ENCODE data around the gene BTNL2. TPM values are rescaled to one million over a fixed set of nuclear protein-coding genes. Genes with fewer than 3 reads are reported as not detected.

Gene BTNL2
- polyA plus RNA-seq, 1 experiment, result not detected

DNA sequence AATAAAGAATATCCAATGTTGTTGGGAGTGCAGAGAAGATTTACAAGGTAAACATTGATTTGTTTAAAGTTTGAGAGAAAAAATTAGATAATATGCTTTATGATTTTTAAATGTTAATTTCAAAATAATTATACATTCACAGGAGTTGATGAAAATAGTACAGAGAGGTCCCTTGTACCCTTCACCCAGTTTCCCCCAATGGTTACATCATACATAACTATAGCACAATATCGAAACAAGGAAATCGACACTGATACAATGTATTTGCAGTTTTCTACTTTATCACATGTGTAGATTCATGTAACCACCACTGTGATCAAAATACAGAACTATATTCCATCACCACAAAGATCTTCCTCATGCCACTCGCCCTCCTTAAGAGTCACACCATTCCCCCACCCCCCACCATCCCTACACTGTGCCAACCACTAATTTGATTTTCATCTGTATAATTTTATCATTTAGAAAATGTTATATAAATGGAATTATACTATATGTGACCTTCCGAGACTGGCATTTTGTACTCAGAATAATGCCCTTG lies 21.0 kb upstream of the BTNL2 start:
- no peak for TF ChIP-seq CTCF (IDR thresholded peaks at IDR 0.05; ENCODE audit: insufficient read depth, low read depth, low read length)
- no peaks in the 10 kb centered on the region; the same call in 1 of the 2 replicates for H3K27me3 ChIP-seq (ENCODE audit: control insufficient read depth, insufficient read depth, low read length)
- POLR2A ChIA-PET, result no interaction called here
- DNase-seq (ENCODE audit: low read depth), result no peak
- CTCF ChIA-PET, result no interaction called here
- H3K36me3 ChIP-seq (ENCODE audit: control insufficient read depth, insufficient read depth, low read length), result no peaks in the 10 kb centered on the region
- H3K4me3 ChIP-seq (ENCODE audit: low read depth, low read length), result no peak overlapping the region

- no peaks in the 10 kb centered on the region; the same call in 1 of the 2 replicates for H3K27me3 ChIP-seq (ENCODE audit: control insufficient read depth, insufficient read depth, low read length)
- TF ChIP-seq CTCF (IDR thresholded peaks at IDR 0.05; ENCODE audit: insufficient read depth, low read depth, low read length), result no peak
- ChIA-PET POLR2A (no interaction called here), CTCF (interaction anchor here (5.7 kb wide), 1 partner anchor 14 kb away, joined by 36 read pairs; no protein-coding TSS in a partner anchor)
- no peaks in the 10 kb centered on the region for H3K36me3 ChIP-seq (ENCODE audit: control insufficient read depth, insufficient read depth, low read length)
- H3K4me3 ChIP-seq (ENCODE audit: low read depth, low read length), result no peak overlapping the region
- no peak for DNase-seq (ENCODE audit: low read depth)
These were observed 20.2 kb upstream of the BTNL2 start for GRCh38 chr6:32427218-32427617.

- no peaks in the 10 kb centered on the region; the same call in 1 of the 2 replicates for H3K27me3 ChIP-seq (ENCODE audit: control insufficient read depth, insufficient read depth, low read length)
- CTCF ChIA-PET, result interaction anchor here (0.6 to 5.7 kb wide), 2 partner anchors 13 to 444 kb away, joined by 3 to 36 read pairs; no protein-coding TSS in a partner anchor
- POLR2A ChIA-PET, result no interaction called here
- H3K36me3 ChIP-seq (ENCODE audit: control insufficient read depth, insufficient read depth, low read length), result no peaks in the 10 kb centered on the region
- H3K4me3 ChIP-seq (ENCODE audit: low read depth, low read length), result no peak overlapping the region
- no peak for TF ChIP-seq CTCF (IDR thresholded peaks at IDR 0.05; ENCODE audit: insufficient read depth, low read depth, low read length)
- DNase-seq (ENCODE audit: low read depth), result no peak
These were observed 19.4 kb upstream of the BTNL2 start for GRCh38 chr6:32426338-32426737.

- Histone ChIP-seq H3K36me3 (ENCODE audit: control insufficient read depth, insufficient read depth, low read length) (no peaks in the 10 kb centered on the region), H3K27me3 (ENCODE audit: control insufficient read depth, insufficient read depth, low read length) (no peaks in the 10 kb centered on the region; the same call in 1 of the 2 replicates), H3K4me3 (ENCODE audit: low read depth, low read length) (no peak overlapping the region)
- ChIA-PET CTCF (interaction anchor here (0.5 to 5.7 kb wide), 3 partner anchors 12 to 361 kb away, joined by 3 to 36 read pairs (median 7); no protein-coding TSS in a partner anchor), POLR2A (no interaction called here)
- DNase-seq (ENCODE audit: low read depth), result no peak
- TF ChIP-seq CTCF (IDR thresholded peaks at IDR 0.05; ENCODE audit: insufficient read depth, low read depth, low read length), result no peak
These were observed 17.8 kb upstream of the BTNL2 start for GRCh38 chr6:32424589-32425300.

DNA sequence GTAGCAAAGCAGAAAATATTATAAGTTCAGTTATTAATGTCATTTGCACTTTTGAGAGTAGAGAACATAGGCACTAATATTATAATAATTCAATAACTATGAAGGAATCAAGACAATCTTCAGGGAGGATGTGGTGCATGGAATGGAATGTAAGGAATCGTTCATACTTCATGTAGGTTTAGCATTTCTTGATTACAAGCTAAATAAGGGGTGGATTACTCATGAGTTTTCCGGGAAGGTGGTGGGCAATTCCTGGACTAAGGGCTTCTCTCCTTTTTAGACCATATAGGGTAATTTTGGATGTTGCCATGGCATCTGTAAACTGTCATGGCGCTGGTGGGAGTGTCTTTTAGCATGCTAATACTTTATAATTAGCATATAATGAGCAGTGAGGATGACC lies 9.1 kb upstream of the BTNL2 start:
- CTCF ChIA-PET, result interaction anchor here (0.6 to 5.5 kb wide), 10 partner anchors 12 to 452 kb away, joined by 3 to 53 read pairs (median 4); partner anchors contain the start of gene BTNL2
- DNase-seq (ENCODE audit: low read depth), result no peak

More for the DNA sequence above, 9.1 kb upstream of the BTNL2 start:
- Histone ChIP-seq H3K27me3 (ENCODE audit: control insufficient read depth, insufficient read depth, low read length) (peaks cover 3% of the 10 kb centered on the region), H3K4me3 (ENCODE audit: low read depth, low read length) (no peak overlapping the region), H3K36me3 (ENCODE audit: control insufficient read depth, insufficient read depth, low read length) (no peaks in the 10 kb centered on the region)
- TF ChIP-seq CTCF (IDR thresholded peaks at IDR 0.05; ENCODE audit: insufficient read depth, low read depth, low read length), result no peak
- POLR2A ChIA-PET, result no interaction called here
